Measurements from ENCODE around the gene ZFPL1. TPM values are rescaled to one million over a fixed set of nuclear protein-coding genes. Genes with fewer than 3 reads are reported as not detected.

Gene ZFPL1
- total RNA-seq, 4 donors from 2014 or later = 24.8 to 47.8 (median 36.6) TPM

DNA sequence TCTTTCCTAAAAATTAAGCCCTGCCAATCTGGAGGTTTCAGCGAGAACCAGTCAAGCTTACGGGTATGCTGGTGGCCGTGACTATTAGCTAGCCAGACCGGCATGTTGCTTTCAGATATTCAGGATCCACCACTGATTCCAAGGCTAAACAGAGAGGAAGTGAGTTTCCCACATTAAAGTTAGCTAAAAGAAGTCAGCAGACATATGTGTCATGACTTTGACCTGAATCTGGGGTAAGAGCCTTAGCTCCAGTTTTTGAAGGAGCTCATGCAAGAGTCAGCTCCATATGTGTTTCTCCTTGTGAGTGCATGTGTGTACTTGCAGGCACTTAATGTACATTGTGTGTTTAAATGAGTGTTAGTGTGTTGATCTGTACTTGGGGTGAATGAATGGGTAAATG, 1.4 kb downstream of the ZFPL1 start:
- TF ChIP-seq, protein P1, sequence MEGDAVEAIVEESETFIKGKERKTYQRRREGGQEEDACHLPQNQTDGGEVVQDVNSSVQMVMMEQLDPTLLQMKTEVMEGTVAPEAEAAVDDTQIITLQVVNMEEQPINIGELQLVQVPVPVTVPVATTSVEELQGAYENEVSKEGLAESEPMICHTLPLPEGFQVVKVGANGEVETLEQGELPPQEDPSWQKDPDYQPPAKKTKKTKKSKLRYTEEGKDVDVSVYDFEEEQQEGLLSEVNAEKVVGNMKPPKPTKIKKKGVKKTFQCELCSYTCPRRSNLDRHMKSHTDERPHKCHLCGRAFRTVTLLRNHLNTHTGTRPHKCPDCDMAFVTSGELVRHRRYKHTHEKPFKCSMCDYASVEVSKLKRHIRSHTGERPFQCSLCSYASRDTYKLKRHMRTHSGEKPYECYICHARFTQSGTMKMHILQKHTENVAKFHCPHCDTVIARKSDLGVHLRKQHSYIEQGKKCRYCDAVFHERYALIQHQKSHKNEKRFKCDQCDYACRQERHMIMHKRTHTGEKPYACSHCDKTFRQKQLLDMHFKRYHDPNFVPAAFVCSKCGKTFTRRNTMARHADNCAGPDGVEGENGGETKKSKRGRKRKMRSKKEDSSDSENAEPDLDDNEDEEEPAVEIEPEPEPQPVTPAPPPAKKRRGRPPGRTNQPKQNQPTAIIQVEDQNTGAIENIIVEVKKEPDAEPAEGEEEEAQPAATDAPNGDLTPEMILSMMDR (IDR thresholded peaks at IDR 0.05; ENCODE audit: low read depth) = no peak

GRCh38 chr11:65086809-65087208, 2.8 kb downstream of the ZFPL1 start:
- TF ChIP-seq, protein P1 (IDR thresholded peaks at IDR 0.05; ENCODE audit: low read depth) = no peak

- TF ChIP-seq, protein P1 (IDR thresholded peaks at IDR 0.05; ENCODE audit: low read depth) = no peak
Measured at GRCh38 chr11:65087216-65087615, 3.2 kb downstream of the ZFPL1 start.

DNA sequence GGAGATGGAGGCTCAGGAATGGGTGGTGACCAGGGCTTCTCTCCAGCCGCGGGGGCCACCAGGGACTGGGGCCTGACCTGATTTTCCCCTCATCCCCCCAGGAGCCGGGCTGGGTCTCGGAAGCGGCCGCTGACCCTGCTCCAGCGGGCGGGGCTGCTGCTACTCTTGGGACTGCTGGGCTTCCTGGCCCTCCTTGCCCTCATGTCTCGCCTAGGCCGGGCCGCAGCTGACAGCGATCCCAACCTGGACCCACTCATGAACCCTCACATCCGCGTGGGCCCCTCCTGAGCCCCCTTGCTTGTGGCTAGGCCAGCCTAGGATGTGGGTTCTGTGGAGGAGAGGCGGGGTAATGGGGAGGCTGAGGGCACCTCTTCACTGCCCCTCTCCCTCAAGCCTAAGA, 3.8 kb downstream of the ZFPL1 start:
- TF ChIP-seq, protein P1 (IDR thresholded peaks at IDR 0.05; ENCODE audit: low read depth) = no peak

GRCh38 chr11:65089621-65090020, 5.6 kb downstream of the ZFPL1 start:
- TF ChIP-seq, protein P1 (IDR thresholded peaks at IDR 0.05; ENCODE audit: low read depth) = no peak

GRCh38 chr11:65090628-65091027, 6.6 kb downstream of the ZFPL1 start:
- TF ChIP-seq, protein P1 (IDR thresholded peaks at IDR 0.05; ENCODE audit: low read depth) = no peak

DNA sequence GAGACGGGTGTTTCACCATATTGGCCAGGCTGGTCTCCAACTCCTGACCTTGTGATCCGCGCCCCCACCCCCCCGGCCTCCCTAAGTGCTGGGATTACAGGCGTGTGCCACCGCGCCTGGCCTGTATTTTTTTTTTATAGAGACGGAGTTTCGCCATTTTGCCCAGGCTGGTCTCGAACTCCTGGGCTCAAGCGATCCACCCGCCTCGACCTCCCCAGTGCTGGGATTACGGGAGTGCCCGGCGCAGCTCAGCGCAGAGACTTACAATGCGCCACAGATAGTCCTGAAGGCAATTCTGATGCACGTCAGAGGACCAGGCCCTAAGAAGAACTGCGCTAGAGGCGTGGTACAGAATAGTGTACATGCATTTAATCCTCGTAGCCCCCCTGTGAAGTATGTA, 11.4 kb downstream of the ZFPL1 start:
- TF ChIP-seq, protein P1 (IDR thresholded peaks at IDR 0.05; ENCODE audit: low read depth) = no peak
